GM18519 (cell line): ENCODE results near the gene AOPEP.

ENCODE experiments used
- ATAC-seq: cut with Tn5 transposase; IDR thresholded peaks from one replicate; pipeline ENCODE4 v1.9.1; 2021; ENCODE audit warnings: mild to moderate bottlenecking, moderate library complexity; ENCODE audit not compliant: unreplicated experiment, low FRiP score

AOPEP gene

GRCh38 chr9:94760010-94760409 lies 33.5 kb downstream of the AOPEP start:
- no peak for ATAC-seq

- no peak for ATAC-seq
Measured at GRCh38 chr9:94760660-94761059, 34.2 kb downstream of the AOPEP start.

GRCh38 chr9:94761481-94761880 lies 35.0 kb downstream of the AOPEP start:
- no peak for ATAC-seq

- no peak for ATAC-seq
Measured at GRCh38 chr9:94767331-94768072, 41.0 kb downstream of the AOPEP start.

- ATAC-seq = no peak
Measured at GRCh38 chr9:94768766-94769165, 42.3 kb downstream of the AOPEP start.

- ATAC-seq = no peak
Measured at GRCh38 chr9:94770334-94770733, 43.8 kb downstream of the AOPEP start.

GRCh38 chr9:94771096-94771495 lies 44.6 kb downstream of the AOPEP start:
- no peak for ATAC-seq

GRCh38 chr9:94772144-94772543 lies 45.6 kb downstream of the AOPEP start:
- ATAC-seq = no peak

GRCh38 chr9:94772639-94773303 lies 46.3 kb downstream of the AOPEP start:
- no peak for ATAC-seq

GRCh38 chr9:94773655-94774054 lies 47.2 kb downstream of the AOPEP start:
- no peak for ATAC-seq

- no peak for ATAC-seq
Measured at GRCh38 chr9:94778013-94778412, 51.5 kb downstream of the AOPEP start.

- ATAC-seq = no peak
Measured at GRCh38 chr9:94779031-94779430, 52.5 kb downstream of the AOPEP start.

GRCh38 chr9:94779693-94780290 lies 53.3 kb downstream of the AOPEP start:
- no peak for ATAC-seq

- ATAC-seq = no peak
Measured at GRCh38 chr9:94780516-94780950, 54.0 kb downstream of the AOPEP start.

- ATAC-seq = no peak
Measured at GRCh38 chr9:94782355-94783101, 56.0 kb downstream of the AOPEP start.

GRCh38 chr9:94783102-94783682 lies 56.7 kb downstream of the AOPEP start:
- no peak for ATAC-seq

- no peak for ATAC-seq
Measured at GRCh38 chr9:94783928-94784327, 57.4 kb downstream of the AOPEP start.

- ATAC-seq = no peak
Measured at GRCh38 chr9:94785215-94786169, 59.0 kb downstream of the AOPEP start.

- ATAC-seq = no peak
Measured at GRCh38 chr9:94786586-94786985, 60.1 kb downstream of the AOPEP start.

- no peak for ATAC-seq
Measured at GRCh38 chr9:94787266-94787665, 60.8 kb downstream of the AOPEP start.
